Vagina (tissue), 2 donors: ENCODE data around the gene PRDM16.

ENCODE experiments used
- POLR2A ChIP-seq, 2 donors: fragments of 450-650 bp; IDR thresholded peaks; one replicate each; pipeline ENCODE4 v1.6.1; 2017; ENCODE audit warnings: antibody characterized with exemption in 2 of 2, mild to moderate bottlenecking in 2 of 2, moderate library complexity in 2 of 2
- TF ChIP-seq, protein P1 (sequence below), 3 experiments: fragments of 450-650 bp in 2 of 3; fragments of 200-600 bp in 1 of 3; sonication (generic) in 1 of 3; IDR thresholded peaks; one replicate each; pipeline ENCODE4 v1.5.1; 2017 to 2019; ENCODE audit warnings: antibody characterized with exemption in 3 of 3, mild to moderate bottlenecking in 2 of 3, moderate library complexity in 2 of 3

GRCh38 chr1:3469849-3470649, 401.0 kb downstream of the PRDM16 start:
- TF ChIP-seq, protein P1, sequence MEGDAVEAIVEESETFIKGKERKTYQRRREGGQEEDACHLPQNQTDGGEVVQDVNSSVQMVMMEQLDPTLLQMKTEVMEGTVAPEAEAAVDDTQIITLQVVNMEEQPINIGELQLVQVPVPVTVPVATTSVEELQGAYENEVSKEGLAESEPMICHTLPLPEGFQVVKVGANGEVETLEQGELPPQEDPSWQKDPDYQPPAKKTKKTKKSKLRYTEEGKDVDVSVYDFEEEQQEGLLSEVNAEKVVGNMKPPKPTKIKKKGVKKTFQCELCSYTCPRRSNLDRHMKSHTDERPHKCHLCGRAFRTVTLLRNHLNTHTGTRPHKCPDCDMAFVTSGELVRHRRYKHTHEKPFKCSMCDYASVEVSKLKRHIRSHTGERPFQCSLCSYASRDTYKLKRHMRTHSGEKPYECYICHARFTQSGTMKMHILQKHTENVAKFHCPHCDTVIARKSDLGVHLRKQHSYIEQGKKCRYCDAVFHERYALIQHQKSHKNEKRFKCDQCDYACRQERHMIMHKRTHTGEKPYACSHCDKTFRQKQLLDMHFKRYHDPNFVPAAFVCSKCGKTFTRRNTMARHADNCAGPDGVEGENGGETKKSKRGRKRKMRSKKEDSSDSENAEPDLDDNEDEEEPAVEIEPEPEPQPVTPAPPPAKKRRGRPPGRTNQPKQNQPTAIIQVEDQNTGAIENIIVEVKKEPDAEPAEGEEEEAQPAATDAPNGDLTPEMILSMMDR (IDR thresholded peaks at IDR 0.05), result no peak
- no peak for TF ChIP-seq POLR2A (IDR thresholded peaks at IDR 0.05)
